ENCODE measurements around the gene ARHGAP18.

DNA sequence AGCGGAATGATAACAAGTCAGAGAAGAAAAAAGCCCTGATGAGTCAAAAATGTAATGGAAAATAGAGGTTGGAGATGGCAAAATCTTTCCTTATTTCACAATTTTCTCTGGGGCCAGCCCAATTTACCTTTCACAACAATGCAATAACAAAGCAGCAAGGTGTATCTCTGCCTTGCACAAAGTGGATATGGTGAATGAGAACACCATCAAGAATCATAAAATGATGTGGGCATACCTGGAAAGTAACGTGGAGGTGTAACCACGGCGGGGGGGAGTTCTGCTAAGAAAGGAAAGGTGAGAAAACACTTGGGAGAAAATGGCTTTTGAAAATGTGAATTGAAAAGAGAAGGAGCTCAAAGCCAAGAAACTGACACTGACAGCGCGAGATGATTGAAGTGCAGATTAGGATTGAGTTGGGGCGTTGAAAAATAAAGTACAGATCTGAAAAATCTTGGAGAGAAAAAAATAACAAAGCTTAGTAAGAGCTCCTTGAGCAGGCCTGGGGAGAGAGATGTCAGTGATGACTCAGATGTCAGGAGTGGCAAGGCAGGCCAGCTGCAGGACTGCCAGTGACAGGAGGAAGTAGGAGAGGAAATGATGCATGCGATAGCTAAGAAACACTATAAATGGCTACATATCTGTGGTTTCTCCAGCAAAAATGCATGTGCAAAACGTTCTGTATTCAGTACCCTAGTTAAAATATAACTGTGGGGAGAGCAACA is 26.2 kb downstream of the ARHGAP18 start:
- TF ChIP-seq, protein P1, sequence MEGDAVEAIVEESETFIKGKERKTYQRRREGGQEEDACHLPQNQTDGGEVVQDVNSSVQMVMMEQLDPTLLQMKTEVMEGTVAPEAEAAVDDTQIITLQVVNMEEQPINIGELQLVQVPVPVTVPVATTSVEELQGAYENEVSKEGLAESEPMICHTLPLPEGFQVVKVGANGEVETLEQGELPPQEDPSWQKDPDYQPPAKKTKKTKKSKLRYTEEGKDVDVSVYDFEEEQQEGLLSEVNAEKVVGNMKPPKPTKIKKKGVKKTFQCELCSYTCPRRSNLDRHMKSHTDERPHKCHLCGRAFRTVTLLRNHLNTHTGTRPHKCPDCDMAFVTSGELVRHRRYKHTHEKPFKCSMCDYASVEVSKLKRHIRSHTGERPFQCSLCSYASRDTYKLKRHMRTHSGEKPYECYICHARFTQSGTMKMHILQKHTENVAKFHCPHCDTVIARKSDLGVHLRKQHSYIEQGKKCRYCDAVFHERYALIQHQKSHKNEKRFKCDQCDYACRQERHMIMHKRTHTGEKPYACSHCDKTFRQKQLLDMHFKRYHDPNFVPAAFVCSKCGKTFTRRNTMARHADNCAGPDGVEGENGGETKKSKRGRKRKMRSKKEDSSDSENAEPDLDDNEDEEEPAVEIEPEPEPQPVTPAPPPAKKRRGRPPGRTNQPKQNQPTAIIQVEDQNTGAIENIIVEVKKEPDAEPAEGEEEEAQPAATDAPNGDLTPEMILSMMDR (IDR thresholded peaks at IDR 0.05): no peak
- TF ChIP-seq POLR2A (IDR thresholded peaks at IDR 0.05): no peak
